ENCODE measurements around the gene YAP1. TPM values are rescaled to one million over a fixed set of nuclear protein-coding genes. Genes with fewer than 3 reads are reported as not detected.

Gene YAP1
- polyA plus RNA-seq, 1 experiment: 139 TPM

DNA sequence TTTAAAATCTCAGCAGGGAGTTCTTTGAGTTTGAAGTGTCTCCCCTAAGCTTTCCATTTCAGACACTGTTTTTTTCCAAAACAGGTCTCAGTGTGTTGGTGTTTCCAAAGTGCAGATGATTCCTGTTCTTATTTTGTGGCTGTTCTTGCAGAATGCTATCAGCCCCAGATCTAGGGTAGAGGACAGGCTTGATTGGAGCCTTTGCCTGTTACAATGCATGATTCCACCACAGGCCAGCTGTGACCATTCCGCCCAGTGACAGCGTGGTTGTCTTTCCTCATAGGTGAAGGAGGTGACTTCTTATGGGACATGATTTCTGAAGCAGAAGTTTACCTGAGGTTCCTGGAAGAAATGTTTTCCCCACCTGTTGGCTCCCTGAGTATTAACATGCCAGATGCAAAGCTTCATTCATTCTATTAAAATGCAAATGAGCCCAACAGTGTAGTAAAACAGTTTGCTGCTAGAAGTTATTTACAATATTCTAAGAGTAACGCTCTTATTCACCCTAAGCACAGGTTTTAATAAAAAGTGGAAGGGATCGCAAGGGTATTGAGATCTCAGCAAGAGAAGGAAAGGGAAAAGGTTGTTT, 170.1 kb downstream of the YAP1 start:
- Histone ChIP-seq H3K36me3 (ENCODE audit: control insufficient read depth, insufficient read depth, low read length) (no peaks in the 10 kb centered on the region), H3K27me3 (ENCODE audit: control insufficient read depth, insufficient read depth, low read length) (no peaks in the 10 kb centered on the region), H3K4me3 (ENCODE audit: low read depth, low read length) (no peak overlapping the region)
- CTCF ChIA-PET: interaction anchor here (0.7 to 2.7 kb wide), 8 partner anchors 10 to 186 kb away, joined by 3 to 8 read pairs (median 4); no protein-coding TSS in a partner anchor
- DNase-seq (ENCODE audit: low read depth): no peak
- TF ChIP-seq, protein P1, sequence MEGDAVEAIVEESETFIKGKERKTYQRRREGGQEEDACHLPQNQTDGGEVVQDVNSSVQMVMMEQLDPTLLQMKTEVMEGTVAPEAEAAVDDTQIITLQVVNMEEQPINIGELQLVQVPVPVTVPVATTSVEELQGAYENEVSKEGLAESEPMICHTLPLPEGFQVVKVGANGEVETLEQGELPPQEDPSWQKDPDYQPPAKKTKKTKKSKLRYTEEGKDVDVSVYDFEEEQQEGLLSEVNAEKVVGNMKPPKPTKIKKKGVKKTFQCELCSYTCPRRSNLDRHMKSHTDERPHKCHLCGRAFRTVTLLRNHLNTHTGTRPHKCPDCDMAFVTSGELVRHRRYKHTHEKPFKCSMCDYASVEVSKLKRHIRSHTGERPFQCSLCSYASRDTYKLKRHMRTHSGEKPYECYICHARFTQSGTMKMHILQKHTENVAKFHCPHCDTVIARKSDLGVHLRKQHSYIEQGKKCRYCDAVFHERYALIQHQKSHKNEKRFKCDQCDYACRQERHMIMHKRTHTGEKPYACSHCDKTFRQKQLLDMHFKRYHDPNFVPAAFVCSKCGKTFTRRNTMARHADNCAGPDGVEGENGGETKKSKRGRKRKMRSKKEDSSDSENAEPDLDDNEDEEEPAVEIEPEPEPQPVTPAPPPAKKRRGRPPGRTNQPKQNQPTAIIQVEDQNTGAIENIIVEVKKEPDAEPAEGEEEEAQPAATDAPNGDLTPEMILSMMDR (IDR thresholded peaks at IDR 0.05; ENCODE audit: insufficient read depth, low read depth, low read length): no peak
- POLR2A ChIA-PET: no interaction called here

Other genes starting within 250 kb of the YAP1 start
- 1.5 and 2.9 TPM in 2 replicates for gene CEP126, start 195.4 kb upstream of the YAP1 start, polyA plus RNA-seq (2011; rRNA removed)
- gene ANGPTL5, start 193.9 kb upstream of the YAP1 start, polyA plus RNA-seq (2011; rRNA removed): not detected in 2 replicates
- gene CFAP300, start 63.0 kb upstream of the YAP1 start, polyA plus RNA-seq (2011; rRNA removed): 4.5 and 5.4 TPM in 2 replicates
- gene BIRC3, start 207.0 kb downstream of the YAP1 start, polyA plus RNA-seq (2011; rRNA removed): 0.48 and 0.97 TPM in 2 replicates
- gene BIRC2, start 236.8 kb downstream of the YAP1 start, polyA plus RNA-seq (2011; rRNA removed): 34.5 and 64.1 TPM in 2 replicates